GM12873 (cell line): ENCODE measurements around the gene CAB39L.

ENCODE experiments used
- CTCF ChIP-seq: IDR thresholded peaks from 2 replicates; pipeline ENCODE4 v1.5.1; 2012; ENCODE audit warnings: low read depth, mild to moderate bottlenecking, moderate library complexity, low read length, control low read depth; ENCODE audit not compliant: insufficient read depth; ENCODE audit errors: missing control alignments

The CAB39L gene

DNA sequence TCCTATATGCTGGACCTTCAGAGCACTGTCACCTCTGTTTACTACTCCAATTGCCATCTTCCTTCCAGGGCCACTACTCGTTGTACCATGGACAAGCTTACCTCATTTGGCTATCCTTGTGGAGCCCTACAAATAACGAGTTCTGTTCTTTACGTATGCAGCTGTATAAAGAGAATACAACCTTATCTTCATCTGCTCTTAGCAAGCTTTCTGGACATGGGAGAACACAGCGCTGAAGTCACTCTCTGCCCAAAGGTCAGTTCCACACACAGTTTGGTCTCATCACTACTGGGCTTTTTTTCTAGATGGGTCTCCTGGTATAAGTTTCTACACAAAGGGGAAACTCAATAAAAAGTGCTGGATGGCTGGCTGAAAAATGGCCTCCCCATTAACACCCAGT lies 107.2 kb downstream of the CAB39L start:
- TF ChIP-seq CTCF = no peak

- no peak for TF ChIP-seq CTCF
Observed at GRCh38 chr13:49330546-49330864, 113.4 kb downstream of the CAB39L start.

DNA sequence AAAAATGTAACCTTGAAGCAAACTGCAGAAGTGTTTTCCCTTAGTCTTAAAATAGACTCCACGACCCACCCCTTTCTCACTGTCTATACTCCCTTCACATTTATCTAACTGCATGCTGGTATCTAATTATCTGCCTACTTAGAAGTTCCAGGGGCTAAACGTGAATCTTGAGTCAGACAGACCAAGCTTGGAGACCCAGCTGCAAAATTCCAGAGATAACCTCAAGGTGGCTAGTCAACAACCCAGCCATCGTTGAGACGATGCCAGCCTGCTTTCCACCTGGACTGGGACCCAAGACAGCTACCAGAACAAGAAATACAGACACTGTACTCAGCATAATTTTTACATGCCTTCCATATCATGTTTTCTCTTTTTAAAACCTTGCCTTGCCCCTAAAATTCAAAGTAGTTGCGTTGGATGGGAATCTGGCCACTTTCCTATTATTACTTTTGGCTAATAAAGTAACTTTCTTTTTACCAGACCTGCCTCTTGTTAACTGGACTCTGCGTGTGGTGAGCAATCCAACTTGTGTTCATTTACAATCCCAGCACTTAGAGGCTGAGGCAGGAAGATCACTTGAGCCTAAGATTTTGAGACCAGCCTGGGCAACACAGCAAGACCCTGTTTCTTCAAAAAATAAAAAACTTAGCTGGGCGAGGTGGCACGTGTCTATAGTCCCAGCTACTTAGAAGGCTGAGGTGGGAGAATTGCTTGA lies 113.9 kb downstream of the CAB39L start:
- no peak for TF ChIP-seq CTCF

- no peak for TF ChIP-seq CTCF
Observed at GRCh38 chr13:49326222-49326917, 117.5 kb downstream of the CAB39L start.

GRCh38 chr13:49323344-49323743 lies 120.5 kb downstream of the CAB39L start:
- no peak for TF ChIP-seq CTCF

- no peak for TF ChIP-seq CTCF
Observed at GRCh38 chr13:49322702-49323101, 121.2 kb downstream of the CAB39L start.

DNA sequence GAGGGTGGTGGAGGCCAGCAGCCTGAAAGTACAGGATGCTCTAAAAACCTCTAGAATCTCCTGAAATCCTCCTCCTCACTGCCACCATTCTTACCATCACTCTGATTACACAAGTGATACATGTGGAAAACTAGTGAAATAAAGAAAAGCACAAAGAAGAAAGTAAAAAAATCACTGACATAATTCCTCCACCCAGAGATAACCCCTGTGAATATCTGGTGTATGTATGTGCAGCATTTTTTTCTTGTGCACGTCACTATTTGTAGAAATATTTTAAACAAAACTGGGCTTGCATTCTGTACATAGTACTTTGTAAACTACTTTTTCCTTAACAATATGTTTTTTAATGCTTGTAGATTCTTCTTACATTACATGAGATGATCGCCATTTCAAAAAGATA lies 122.9 kb downstream of the CAB39L start:
- TF ChIP-seq CTCF = no peak
